Ectodermal cell (in vitro differentiated cells): Measurements from ENCODE around the gene BABAM2.
"Not testable (repeated sequence)": the region's sequence is repeated elsewhere in the genome, so short reads cannot be mapped to it uniquely, and the experiment has no call there.

Experiments
- H3K27ac ChIP-seq: 2 replicates; pipeline ENCODE4 v1.7.0; 2013; ENCODE audit warnings: mild to moderate bottlenecking, low read depth, low read length; ENCODE audit not compliant: insufficient read depth, poor library complexity, severe bottlenecking
- H3K27me3 ChIP-seq: 2 replicates; pipeline ENCODE4 v1.7.0; 2013; ENCODE audit warnings: mild to moderate bottlenecking, low read length; ENCODE audit not compliant: insufficient read depth, control insufficient read depth, poor library complexity, severe bottlenecking
- H3K36me3 ChIP-seq: one replicate; pipeline ENCODE4 v1.7.0; 2013; ENCODE audit warnings: low read length; ENCODE audit not compliant: control insufficient read depth, insufficient read depth
- H3K4me1 ChIP-seq: one replicate; pipeline ENCODE4 v1.7.0; 2013; ENCODE audit warnings: low read length; ENCODE audit not compliant: control insufficient read depth, insufficient read depth
- H3K4me3 ChIP-seq: 2 replicates; pipeline ENCODE4 v1.7.0; 2013; ENCODE audit warnings: low read depth, low read length, control low read depth; ENCODE audit not compliant: insufficient read depth
- H3K9me3 ChIP-seq: 2 replicates; pipeline ENCODE4 v1.7.0; 2013; ENCODE audit warnings: mild to moderate bottlenecking, low read length, moderate library complexity; ENCODE audit not compliant: control insufficient read depth
- WGBS, 2 experiments: methylation state at CpG; one replicate each; pipeline ENCODE4 v1.1.7; 2013; ENCODE audit warnings: missing lambda C conversion rate in 2 of 2; 5-methylcytosine and 5-hydroxymethylcytosine counted together

BABAM2 gene

DNA sequence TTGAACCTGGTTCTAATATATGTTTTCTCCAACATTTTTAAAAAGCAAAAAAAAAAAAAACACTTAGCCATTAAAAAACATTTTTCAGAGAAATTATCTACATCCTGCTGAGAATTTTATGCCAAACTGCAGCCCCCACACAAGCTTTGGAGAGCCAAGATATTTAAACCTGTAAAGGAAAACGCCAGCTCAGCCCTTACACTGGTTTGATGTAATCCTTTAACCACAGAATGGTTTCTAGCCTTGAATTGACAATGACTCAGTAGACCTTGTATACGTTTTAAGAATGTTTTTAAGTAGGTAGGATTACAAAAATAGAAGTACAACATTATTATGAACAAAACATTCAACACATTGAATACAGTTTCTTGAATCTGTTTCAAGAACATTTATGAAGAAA is 113.6 kb downstream of the BABAM2 start:
- no peak overlapping the region for H3K27ac ChIP-seq
- no peaks in the 10 kb centered on the region for H3K36me3 ChIP-seq
- H3K4me3 ChIP-seq, result no peak overlapping the region
- H3K27me3 ChIP-seq, result no peaks in the 10 kb centered on the region
- no peaks in the 10 kb centered on the region for H3K4me1 ChIP-seq
- WGBS, 2 experiments, result 81 to 95% methylated on average over 1 of the region's 2 CpGs
- H3K9me3 ChIP-seq, result no peaks in the 10 kb centered on the region

DNA sequence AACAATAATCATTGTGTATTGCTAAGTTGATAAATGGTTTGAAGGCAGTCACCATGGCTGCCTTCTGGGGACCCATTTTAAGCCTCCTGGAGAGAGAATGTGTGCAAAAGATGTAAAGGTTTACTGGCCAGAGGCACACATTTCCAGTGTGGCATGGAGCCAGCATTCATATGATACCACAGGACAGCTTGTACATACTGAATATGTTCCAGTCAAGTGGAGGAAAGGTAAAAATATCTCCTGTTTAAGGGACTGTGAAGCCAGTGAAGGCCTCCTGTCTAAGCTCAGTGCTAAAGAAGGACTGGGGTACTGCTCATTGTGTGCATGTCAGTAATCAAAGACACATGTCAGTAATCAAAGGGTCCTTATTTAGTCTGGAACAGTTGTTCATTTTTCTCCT is 119.2 kb downstream of the BABAM2 start:
- H3K27me3 ChIP-seq, result no peaks in the 10 kb centered on the region
- H3K4me3 ChIP-seq, result no peak overlapping the region
- H3K27ac ChIP-seq, result no peak overlapping the region

DNA sequence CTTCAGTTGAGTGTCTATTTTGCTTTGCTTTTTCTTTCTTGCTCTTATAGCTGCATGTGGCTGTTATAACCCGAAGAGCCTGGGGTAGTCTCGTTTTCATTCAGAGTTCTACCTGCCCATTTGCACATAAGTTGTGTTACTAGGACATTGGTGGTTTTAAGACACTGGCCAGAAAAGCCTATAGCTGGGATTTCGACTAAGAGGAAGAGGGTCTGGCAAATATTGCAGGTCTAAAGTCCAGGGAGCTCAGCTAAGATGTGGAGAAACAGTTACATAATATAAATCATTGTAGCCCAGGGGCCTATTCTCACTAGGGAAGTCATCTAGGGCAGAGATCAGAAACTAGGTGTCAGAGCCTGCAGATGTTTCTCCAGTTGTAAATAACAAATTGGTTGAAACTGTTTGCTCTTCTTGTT is 120.8 kb downstream of the BABAM2 start:
- no peak overlapping the region for H3K27ac ChIP-seq
- 88 to 90% methylated on average over 3 of the region's 3 CpGs for WGBS, 2 experiments

More for the DNA sequence above, 119.2 kb downstream of the BABAM2 start:
- Histone ChIP-seq H3K4me1 (no peaks in the 10 kb centered on the region), H3K36me3 (no peaks in the 10 kb centered on the region), H3K9me3 (no peaks in the 10 kb centered on the region)

DNA sequence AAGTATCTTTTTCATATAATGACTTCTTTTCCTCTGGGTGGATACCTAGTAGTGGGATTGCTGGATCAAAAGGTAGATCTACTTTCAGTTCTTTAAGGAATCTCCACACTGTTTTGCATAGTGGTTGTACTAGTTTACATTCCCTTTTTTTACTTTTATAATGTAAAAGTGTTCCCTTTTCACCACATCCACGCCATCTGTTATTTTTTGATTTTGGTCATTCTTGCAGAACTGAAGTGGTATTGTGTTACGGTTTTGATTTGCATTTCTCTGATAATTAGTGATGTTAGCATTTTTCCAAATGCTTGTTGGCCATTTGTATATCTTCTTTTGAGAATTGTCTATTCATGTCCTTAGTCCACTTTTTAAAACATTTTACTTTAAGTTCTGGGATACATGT is 127.9 kb downstream of the BABAM2 start:
- WGBS, 2 experiments, result 97% methylated on average over 2 of the region's 2 CpGs

More for the DNA sequence above, 120.8 kb downstream of the BABAM2 start:
- Histone ChIP-seq H3K4me3 (no peak overlapping the region), H3K4me1 (no peaks in the 10 kb centered on the region), H3K36me3 (no peaks in the 10 kb centered on the region), H3K9me3 (no peaks in the 10 kb centered on the region), H3K27me3 (no peaks in the 10 kb centered on the region)

DNA sequence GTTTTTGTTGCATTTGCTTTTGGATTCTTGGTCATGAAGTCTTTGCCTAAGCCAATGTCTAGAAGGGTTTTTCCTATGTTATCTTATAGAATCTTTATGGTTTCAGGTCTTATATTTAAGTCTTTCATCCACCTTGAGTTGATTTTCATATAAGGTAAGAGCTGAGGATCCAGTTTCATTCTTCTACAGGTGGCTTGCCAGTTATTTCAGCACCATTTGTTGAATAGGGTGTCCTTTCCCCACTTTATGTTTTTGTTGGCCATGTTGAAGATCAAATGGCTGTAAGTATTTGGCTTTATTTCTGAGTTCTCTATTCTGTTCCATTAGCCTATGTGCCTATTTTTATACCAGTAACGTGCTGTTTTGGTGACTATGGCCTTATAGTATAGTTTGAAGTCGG is 129.0 kb downstream of the BABAM2 start:
- not testable (repeated sequence) for H3K27me3 ChIP-seq, H3K27ac ChIP-seq, H3K36me3 ChIP-seq, H3K9me3 ChIP-seq, H3K4me1 ChIP-seq, H3K4me3 ChIP-seq
- WGBS, 2 experiments, result 81 to 94% methylated on average over 2 of the region's 2 CpGs

More for the DNA sequence above, 127.9 kb downstream of the BABAM2 start:
- H3K27ac ChIP-seq, H3K9me3 ChIP-seq, H3K36me3 ChIP-seq, H3K4me1 ChIP-seq, H3K27me3 ChIP-seq, H3K4me3 ChIP-seq: not testable (repeated sequence)

DNA sequence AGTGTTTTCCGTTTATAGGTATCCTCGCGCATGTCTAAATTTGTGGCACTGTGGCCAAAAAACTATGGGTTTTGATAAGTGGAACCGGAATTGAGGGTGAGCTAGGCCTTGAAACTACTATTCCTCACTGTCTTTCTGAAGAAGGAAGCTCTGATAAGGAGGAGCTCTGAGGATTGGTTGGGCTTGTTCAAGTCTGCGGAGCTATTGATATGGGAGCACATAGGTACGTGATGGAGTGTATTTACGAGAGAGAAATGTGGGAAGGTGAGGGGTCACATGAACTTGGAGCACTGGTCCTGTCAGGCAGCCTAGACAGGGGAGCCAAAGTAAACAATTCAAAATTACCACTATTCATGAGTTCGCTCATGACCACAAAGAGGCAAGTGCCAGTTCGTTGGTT is 131.4 kb downstream of the BABAM2 start:
- H3K27ac ChIP-seq, result no peak overlapping the region
- H3K9me3 ChIP-seq, result no peaks in the 10 kb centered on the region
- H3K36me3 ChIP-seq, result no peaks in the 10 kb centered on the region
- no peaks in the 10 kb centered on the region for H3K27me3 ChIP-seq
- no peaks in the 10 kb centered on the region for H3K4me1 ChIP-seq
- H3K4me3 ChIP-seq, result no peak overlapping the region
- WGBS, 2 experiments, result 92 to 96% methylated on average over 9 of the region's 9 CpGs

DNA sequence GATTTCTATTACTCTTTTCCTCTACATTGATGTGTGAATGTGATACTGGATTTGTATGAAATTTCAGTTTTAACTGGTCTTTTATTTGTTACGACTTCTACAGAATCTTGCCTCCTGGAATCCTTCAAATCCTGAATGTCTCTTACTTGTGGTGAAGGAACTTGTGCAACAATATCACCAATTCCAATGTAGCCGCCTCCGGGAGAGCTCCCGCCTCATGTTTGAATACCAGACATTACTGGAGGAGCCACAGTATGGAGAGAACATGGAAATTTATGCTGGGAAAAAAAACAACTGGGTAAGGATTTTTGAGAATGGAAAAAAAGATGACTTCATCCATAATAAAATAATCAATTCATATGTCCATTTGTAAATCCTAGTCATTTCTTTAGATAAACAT is 134.6 kb downstream of the BABAM2 start:
- 93 to 96% methylated on average over 3 to 4 of the region's 4 CpGs for WGBS, 2 experiments
- Histone ChIP-seq H3K27ac (no peak overlapping the region), H3K27me3 (no peaks in the 10 kb centered on the region), H3K36me3 (no peaks in the 10 kb centered on the region), H3K4me3 (no peak overlapping the region), H3K9me3 (no peaks in the 10 kb centered on the region), H3K4me1 (no peaks in the 10 kb centered on the region)

DNA sequence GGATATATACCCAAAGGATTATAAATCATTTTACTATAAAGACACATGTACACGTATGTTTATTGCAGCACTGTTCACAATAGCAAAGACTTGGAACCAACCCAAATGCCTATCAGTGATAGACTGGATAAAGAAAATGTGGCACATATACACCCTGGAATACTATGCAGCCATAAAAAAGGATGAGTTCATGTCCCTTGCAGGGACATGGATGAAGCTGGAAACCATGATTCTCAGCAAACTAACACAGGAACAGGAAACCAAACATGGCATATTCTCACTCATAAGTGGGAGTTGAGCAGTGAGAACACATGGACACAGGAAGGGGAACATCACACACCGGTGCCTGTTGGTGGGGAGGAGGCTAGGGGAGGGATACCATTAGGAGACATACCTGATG is 135.7 kb downstream of the BABAM2 start:
- H3K36me3 ChIP-seq, H3K4me1 ChIP-seq, H3K27ac ChIP-seq, H3K4me3 ChIP-seq, H3K9me3 ChIP-seq, H3K27me3 ChIP-seq: not testable (repeated sequence)
- WGBS, 2 experiments, result 88 to 94% methylated on average over 1 to 2 of the region's 2 CpGs

DNA sequence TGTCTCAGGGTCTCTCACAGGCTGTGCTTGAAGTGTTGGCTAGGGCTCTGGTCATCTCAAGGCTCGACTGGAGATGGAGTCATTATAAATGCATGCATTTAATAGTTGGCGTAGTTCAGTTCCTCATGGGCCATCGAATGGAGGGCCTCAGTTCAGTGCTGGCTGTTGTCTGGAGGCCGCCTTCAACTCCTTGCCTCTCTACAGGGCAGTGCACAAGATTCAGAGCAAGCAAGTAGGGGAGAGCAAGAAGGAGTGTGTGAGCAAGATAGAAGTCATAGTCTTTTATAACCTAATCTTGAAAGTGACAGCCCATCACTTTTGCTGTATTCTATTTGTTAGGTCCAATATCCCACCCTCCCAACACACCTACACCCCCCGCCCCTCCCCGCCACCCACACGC is 137.5 kb downstream of the BABAM2 start:
- no peak overlapping the region for H3K4me3 ChIP-seq
- no peaks in the 10 kb centered on the region for H3K4me1 ChIP-seq
- H3K27me3 ChIP-seq, result no peaks in the 10 kb centered on the region
- no peak overlapping the region for H3K27ac ChIP-seq
- H3K36me3 ChIP-seq, result no peaks in the 10 kb centered on the region
- no peaks in the 10 kb centered on the region for H3K9me3 ChIP-seq
- 94 to 97% methylated on average over 7 of the region's 7 CpGs for WGBS, 2 experiments

DNA sequence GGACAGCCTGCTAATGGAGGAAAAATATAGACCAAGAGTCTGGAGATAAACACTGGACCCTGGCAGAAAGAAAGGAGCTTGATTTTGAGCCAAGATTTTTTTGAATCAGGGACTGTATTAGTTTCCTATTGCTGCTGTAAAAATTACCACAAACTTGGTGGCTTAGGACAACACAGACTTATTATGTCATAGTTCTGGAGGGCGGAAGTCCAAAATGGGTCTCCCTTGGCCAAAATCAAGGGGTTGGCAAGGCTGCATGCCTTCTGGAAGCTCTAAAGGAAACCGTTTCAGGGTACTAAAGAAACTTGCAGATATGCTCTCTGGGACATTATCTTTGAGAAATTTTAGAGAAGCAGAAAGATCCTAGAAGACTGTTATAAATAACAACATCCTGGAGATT is 140.1 kb downstream of the BABAM2 start:
- 92 to 94% methylated on average over 2 of the region's 2 CpGs for WGBS, 2 experiments
- Histone ChIP-seq H3K27ac (no peak overlapping the region), H3K36me3 (no peaks in the 10 kb centered on the region), H3K27me3 (no peaks in the 10 kb centered on the region), H3K4me1 (no peaks in the 10 kb centered on the region), H3K9me3 (no peaks in the 10 kb centered on the region), H3K4me3 (no peak overlapping the region)

DNA sequence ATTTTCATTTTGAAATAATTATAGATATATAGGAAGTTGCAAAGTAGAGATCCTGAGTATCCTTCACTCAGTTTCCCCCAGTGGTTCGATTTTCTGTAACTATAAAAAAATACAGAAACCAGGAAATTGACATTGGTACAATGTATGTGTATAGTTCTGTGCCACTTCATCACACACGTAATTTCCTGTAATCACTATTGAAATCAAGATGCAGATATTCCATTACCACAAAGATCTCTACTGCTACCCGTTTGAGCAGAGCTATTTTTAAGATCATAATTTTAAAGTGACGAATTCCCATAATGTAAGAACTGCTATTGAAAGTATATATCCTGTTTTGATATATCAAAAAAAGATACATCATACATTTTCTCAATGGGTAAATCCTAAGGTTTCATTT is 142.3 kb downstream of the BABAM2 start:
- Histone ChIP-seq H3K4me1 (no peaks in the 10 kb centered on the region), H3K27ac (no peak overlapping the region), H3K36me3 (no peaks in the 10 kb centered on the region), H3K27me3 (no peaks in the 10 kb centered on the region), H3K4me3 (no peak overlapping the region), H3K9me3 (no peaks in the 10 kb centered on the region)
- 86 to 90% methylated on average over 1 to 3 of the region's 4 CpGs for WGBS, 2 experiments
